HepG2 (cell line): ENCODE results near the gene RAD21L1. TPM values are rescaled to one million over a fixed set of nuclear protein-coding genes. Genes with fewer than 3 reads are reported as not detected.

Source experiments
- ATAC-seq: fragments of 200-7000 bp; cut with Tn5 transposase; 3 replicates; pipeline ENCODE4 v1.9.1; 2020; ENCODE audit warnings: mild to moderate bottlenecking, moderate library complexity
- BruUV-seq: library from RNA; stranded (reverse); fragments of 400-500 nt; replicated peaks from 2 replicates; lab custom pipeline; 2021; lab: Mats Ljungman, UMichigan
- CTCF ChIA-PET: fragments of 300-600 bp; formaldehyde crosslinking; extraction: SDS; loops from one replicate; lab custom pipeline; 2021; ENCODE audit warnings: low total read pairs, inconsistent platforms, low intra/inter-chr PET ratio; lab: Yijun Ruan, JAX
- POLR2A ChIA-PET: fragments of 350-600 bp; sonication (Branson Sonifier 250); formaldehyde crosslinking; loops from one replicate; lab custom pipeline; 2020; ENCODE audit warnings: antibody characterized with exemption, inconsistent platforms; lab: Yijun Ruan, JAX
- DNase-seq: peaks from one replicate; pipeline ENCODE4 v3.0.0-alpha.2; 2015; ENCODE audit warnings: low spot score
- FAIRE-seq: peaks from 3 replicates; lab custom pipeline; 2011; peaks lifted over from hg19 to GRCh38; lab: Jason Lieb, UNC
- H2AFZ ChIP-seq: one replicate; pipeline ENCODE4 v1.6.1; 2011; ENCODE audit warnings: low read length, inconsistent platforms
- H3K27ac ChIP-seq: fragments of 300-600 bp; 3 replicates; pipeline ENCODE4 v1.8.0; 2011; ENCODE audit warnings: mixed run types, mild to moderate bottlenecking, mixed read lengths, low read length, inconsistent platforms; ENCODE audit not compliant: insufficient read depth; ENCODE audit errors: extremely low read length
- H3K27me3 ChIP-seq, 2 experiments: fragments of 200-600 bp in 1 of 2; 2 replicates in 1 of 2; 3 replicates in 1 of 2; pipeline versions ENCODE4 v1.6.0 to v1.8.0; 2011; ENCODE audit warnings: low read length in 2 of 2, mild to moderate bottlenecking in 2 of 2, moderate library complexity in 2 of 2, inconsistent platforms in 1 of 2; ENCODE audit not compliant: insufficient read depth in 2 of 2, control insufficient read depth in 1 of 2
- H3K36me3 ChIP-seq, 2 experiments: fragments of 200-600 bp in 1 of 2; replicated peaks in 1 of 2; 2 replicates in 1 of 2; 3 replicates in 1 of 2; pipeline versions ENCODE4 v1.5.1 to v1.8.0; 2011; ENCODE audit warnings: low read length in 2 of 2, inconsistent platforms in 1 of 2; ENCODE audit not compliant: insufficient read depth in 2 of 2, control insufficient read depth in 1 of 2
- H3K4me1 ChIP-seq: 2 replicates; pipeline ENCODE4 v1.5.1; 2012; ENCODE audit warnings: low read length, inconsistent platforms; ENCODE audit not compliant: insufficient read depth
- H3K4me2 ChIP-seq: 2 replicates; pipeline ENCODE4 v1.6.0; 2011; ENCODE audit warnings: low read depth, low read length, inconsistent platforms
- H3K4me3 ChIP-seq, 3 experiments: fragments of 200-600 bp in 1 of 3; sonication (generic), shearing (Covaris generic) in 1 of 3; replicated peaks in 1 of 3; 2 replicates each; pipeline ENCODE4 v1.5.1; 2011 to 2016; ENCODE audit warnings: low read length in 3 of 3, inconsistent platforms in 2 of 3, low read depth in 2 of 3, mild to moderate bottlenecking in 2 of 3, control low read depth in 1 of 3, mixed read lengths in 1 of 3; ENCODE audit not compliant: insufficient read depth in 1 of 3
- H3K79me2 ChIP-seq: one replicate; pipeline ENCODE4 v1.6.1; 2011; ENCODE audit warnings: low read length, inconsistent platforms; ENCODE audit not compliant: insufficient read depth
- H3K9ac ChIP-seq: 2 replicates; pipeline ENCODE4 v1.6.0; 2011; ENCODE audit warnings: mild to moderate bottlenecking, low read depth, low read length, inconsistent platforms; ENCODE audit not compliant: insufficient read depth
- H3K9me3 ChIP-seq: 2 replicates; pipeline ENCODE4 v1.5.1; 2012; ENCODE audit warnings: mild to moderate bottlenecking, low read length
- H4K20me1 ChIP-seq: 2 replicates; pipeline ENCODE4 v1.6.0; 2011; ENCODE audit warnings: inconsistent platforms, mild to moderate bottlenecking, low read length, moderate library complexity; ENCODE audit not compliant: insufficient read depth
- CBFB ChIP-seq: sonication (generic); formaldehyde crosslinking; IDR thresholded peaks from 2 replicates; pipeline ENCODE4 v1.4.0; 2020; ENCODE audit warnings: missing genetic modification reagents
- EZH2 ChIP-seq: conservative IDR thresholded peaks from 2 replicates; pipeline ENCODE4 v1.6.1; 2012; ENCODE audit warnings: mild to moderate bottlenecking, low read depth, low read length, moderate library complexity
- GFI1 ChIP-seq: sonication (generic); formaldehyde crosslinking; IDR thresholded peaks from 2 replicates; pipeline ENCODE4 v1.5.0; 2020; ENCODE audit warnings: missing genetic modification reagents, mild to moderate bottlenecking, borderline replicate concordance
- MIXL1 ChIP-seq: IDR thresholded peaks from 2 replicates; pipeline ENCODE4 v1.6.1; 2016
- SAP130 ChIP-seq: IDR thresholded peaks from 2 replicates; pipeline ENCODE4 v1.6.1; 2016; ENCODE audit warnings: low read depth
- SRSF4 ChIP-seq: fragments of 200-400 bp; formaldehyde crosslinking; IDR thresholded peaks from one replicate; pipeline ENCODE4 v1.6.1; 2018; ENCODE audit warnings: mild to moderate bottlenecking, low read depth, low read length, moderate library complexity; ENCODE audit not compliant: poor library complexity, severe bottlenecking
- SSRP1 ChIP-seq: IDR thresholded peaks from 2 replicates; pipeline ENCODE4 v1.6.1; 2016; ENCODE audit warnings: control low read depth
- TRIM22 ChIP-seq: fragments of 450-650 bp; IDR thresholded peaks from 2 replicates; pipeline ENCODE4 v1.6.1; 2017
- YEATS4 ChIP-seq: sonication (generic); formaldehyde crosslinking; IDR thresholded peaks from 2 replicates; pipeline ENCODE4 v1.4.0; 2020; ENCODE audit warnings: missing genetic modification reagents, borderline replicate concordance
- ZMYM2 ChIP-seq: sonication (generic); formaldehyde crosslinking; IDR thresholded peaks from 2 replicates; pipeline ENCODE4 v1.8.0; 2022; ENCODE audit warnings: mild to moderate bottlenecking, missing genetic modification reagents
- ZNF275 ChIP-seq: sonication (generic); formaldehyde crosslinking; IDR thresholded peaks from 2 replicates; pipeline ENCODE4 v1.8.0; 2022; ENCODE audit warnings: missing genetic modification reagents, mild to moderate bottlenecking, inconsistent platforms, borderline replicate concordance
- ZNF879 ChIP-seq: sonication (generic); formaldehyde crosslinking; IDR thresholded peaks from 2 replicates; pipeline ENCODE4 v1.8.1; 2023; ENCODE audit warnings: missing genetic modification reagents
- ZSCAN22 ChIP-seq: sonication (generic); formaldehyde crosslinking; IDR thresholded peaks from 2 replicates; pipeline ENCODE4 v1.4.0; 2020; ENCODE audit warnings: mild to moderate bottlenecking, missing genetic modification reagents
- WGBS: methylation state at CpG from one replicate; pipeline ENCODE4 v1.1.6; 2017; ENCODE audit warnings: low lambda C conversion rate; 5-methylcytosine and 5-hydroxymethylcytosine counted together
- in situ Hi-C: cut with HindIII; loops from 2 replicates; pipeline ENCODE4 v1.10.0; 2017; ENCODE audit warnings: low pct_unique_long_range_greater_than_20kb; ENCODE audit not compliant: extremely low pct_ligation_motif_present
- intact Hi-C: fragments of 100-400 bp; cut with micrococcal nuclease; formaldehyde crosslinking; loops from one replicate; pipeline ENCODE4 v1.10.0; 2022; ENCODE audit not compliant: unreplicated experiment
- polyA plus RNA-seq, 8 experiments: library from polyadenylated mRNA; depleted of rRNA in 3 of 8; stranded (reverse) in 7 of 8; unstranded in 1 of 8; fragments of >200 nt; fragmentation: Illumina TruSeq in 4 of 8; extraction: Trizol in 4 of 8; gene quantifications; 2 replicates each; pipeline versions ENCODE4 v1.2.1 to v1.2.3, GENCODE V29; 2011 to 2016; ENCODE audit warnings: low read depth in 4 of 8, missing spikeins in 1 of 8, mixed read lengths in 1 of 8; ENCODE audit not compliant: insufficient read depth in 1 of 8
- total RNA-seq, 5 experiments: library from RNA; depleted of rRNA; stranded (reverse); fragments of >200 nt; fragmentation: Illumina TruSeq; extraction: Trizol; gene quantifications; 2 replicates each; pipeline ENCODE4 v1.2.3, GENCODE V29; 2016; ENCODE audit warnings: low read depth in 1 of 5

RAD21L1 gene
- total and polyA plus RNA-seq, 2 of the 13 experiments (the other 11 are each of a cell fraction or from before 2014, with no cell fraction given) = not detected

GRCh38 chr20:1196634-1197033, 29.2 kb upstream of the RAD21L1 start:
- no peak for DNase-seq
- ChIA-PET CTCF (no interaction called here), POLR2A (no interaction called here)
- Histone ChIP-seq H3K27ac (no peak overlapping the region), H4K20me1 (no peaks in the 10 kb centered on the region), H3K36me3 (no peaks in the 10 kb centered on the region), H3K4me3 (no peak overlapping the region), H3K79me2 (no peaks in the 10 kb centered on the region), H3K4me2 (no peak overlapping the region), H3K9ac (no peak overlapping the region), H3K9me3 (no peaks in the 10 kb centered on the region), H3K27me3 (peaks cover 0 to 2% of the 10 kb centered on the region in 2 experiments; a peak in 2 of 5 replicates), H2AFZ (no peak overlapping the region), H3K4me1 (no peaks in the 10 kb centered on the region)
- 3% methylated on average over 2 of the region's 2 CpGs for WGBS
- in situ Hi-C loops = no loop called here
- TF ChIP-seq SSRP1 (CRISPR knock-in tag) (no peak), GFI1 (CRISPR knock-in tag) (no peak), YEATS4 (CRISPR knock-in tag) (no peak)
- ATAC-seq = no peak
- no peak for FAIRE-seq
- no TSS peak for BruUV-seq
- intact Hi-C loops = no loop called here

GRCh38 chr20:1197801-1198200, 28.0 kb upstream of the RAD21L1 start:
- Histone ChIP-seq H2AFZ (no peak overlapping the region), H3K4me3 (no peak overlapping the region), H3K9ac (no peak overlapping the region), H3K79me2 (no peaks in the 10 kb centered on the region), H3K36me3 (no peaks in the 10 kb centered on the region), H3K27me3 (peaks cover 2 to 6% of the 10 kb centered on the region in 2 experiments; a peak in 2 of 5 replicates), H3K9me3 (no peaks in the 10 kb centered on the region), H3K4me1 (no peaks in the 10 kb centered on the region), H3K27ac (no peak overlapping the region), H3K4me2 (no peak overlapping the region), H4K20me1 (no peaks in the 10 kb centered on the region)
- FAIRE-seq (no peak), DNase-seq (no peak), ATAC-seq (no peak)
- WGBS = 55% methylated on average over 7 of the region's 7 CpGs
- ChIA-PET CTCF (no interaction called here), POLR2A (no interaction called here)
- BruUV-seq = no TSS peak
- TF ChIP-seq CBFB (CRISPR knock-in tag) (no peak), ZNF275 (no peak), EZH2 (no peak), ZSCAN22 (CRISPR knock-in tag) (no peak), SAP130 (CRISPR knock-in tag) (no peak), TRIM22 (no peak), ZMYM2 (CRISPR knock-in tag) (no peak), MIXL1 (no peak), ZNF879 (CRISPR knock-in tag) (no peak), SRSF4 (no peak)
- in situ Hi-C loops = no loop called here
- intact Hi-C loops = no loop called here
